ENCODE measurements around the gene KRR1.
A peak's percentile ranks its signal among the peaks of the same experiment; 100 is the strongest.
"Not testable (repeated sequence)": the region's sequence is repeated elsewhere in the genome, so short reads cannot be mapped to it uniquely, and the experiment has no call there.

KRR1 gene

DNA sequence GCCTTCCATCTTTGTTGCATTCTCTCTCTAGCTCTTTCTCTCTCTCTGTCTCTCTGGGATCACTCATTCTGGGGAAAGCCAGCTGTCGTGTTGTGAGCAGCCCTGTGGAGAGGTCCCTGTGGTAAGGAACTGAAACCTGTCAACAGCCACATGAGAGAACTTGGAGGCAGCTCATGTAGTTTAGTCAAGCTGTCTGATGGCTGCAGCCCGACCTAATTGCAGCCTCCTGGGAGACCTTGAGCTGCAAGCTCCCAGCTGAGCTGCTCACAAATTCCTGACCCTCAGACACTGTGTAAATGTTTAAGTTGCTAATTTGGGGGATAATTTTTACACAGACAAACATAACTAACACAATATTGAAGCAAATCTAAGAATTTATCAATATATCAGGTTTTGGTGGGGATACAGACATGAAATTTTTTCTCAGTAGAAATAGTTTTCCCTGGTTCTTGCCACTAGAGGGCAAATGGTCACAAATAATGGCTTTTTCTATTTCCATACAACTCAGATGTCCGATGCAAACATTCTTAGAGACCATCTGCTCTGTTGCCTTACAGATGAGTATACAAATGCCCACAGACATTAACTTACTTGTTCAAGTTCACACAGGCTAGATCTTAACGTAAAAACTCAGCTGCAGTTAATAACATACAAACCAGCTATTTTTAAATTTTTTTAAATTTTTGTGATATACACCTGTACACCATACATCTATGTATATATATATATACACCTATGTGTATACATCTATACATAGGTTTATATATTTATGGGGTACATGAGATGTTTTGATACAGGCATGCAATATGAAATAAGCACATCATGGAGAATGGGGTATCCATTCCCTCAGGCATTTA is 15.5 kb upstream of the KRR1 start:
- no peak for DNase-seq (ENCODE audit: low read depth in 2 of 2, low spot score in 1 of 2)

DNA sequence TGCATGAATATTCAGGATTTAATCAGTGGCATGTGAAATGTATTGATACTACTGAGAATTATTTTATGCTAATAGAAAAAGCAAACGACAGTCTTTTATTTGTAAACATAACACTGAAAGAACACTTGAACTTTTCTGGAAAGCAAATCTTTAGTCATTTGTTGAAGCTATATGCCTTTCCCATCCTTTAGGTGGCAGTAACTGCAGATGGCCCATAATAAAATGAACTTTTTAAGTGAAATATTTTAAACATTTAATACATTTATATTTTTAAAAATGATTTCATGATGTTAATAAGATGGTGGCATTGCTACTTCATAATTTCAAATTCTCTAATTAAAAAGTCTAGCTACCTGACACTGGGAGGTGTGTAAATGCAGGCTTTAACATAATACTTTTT is 13.9 kb upstream of the KRR1 start:
- no peak for DNase-seq (ENCODE audit: low read depth in 2 of 2, low spot score in 1 of 2)

DNA sequence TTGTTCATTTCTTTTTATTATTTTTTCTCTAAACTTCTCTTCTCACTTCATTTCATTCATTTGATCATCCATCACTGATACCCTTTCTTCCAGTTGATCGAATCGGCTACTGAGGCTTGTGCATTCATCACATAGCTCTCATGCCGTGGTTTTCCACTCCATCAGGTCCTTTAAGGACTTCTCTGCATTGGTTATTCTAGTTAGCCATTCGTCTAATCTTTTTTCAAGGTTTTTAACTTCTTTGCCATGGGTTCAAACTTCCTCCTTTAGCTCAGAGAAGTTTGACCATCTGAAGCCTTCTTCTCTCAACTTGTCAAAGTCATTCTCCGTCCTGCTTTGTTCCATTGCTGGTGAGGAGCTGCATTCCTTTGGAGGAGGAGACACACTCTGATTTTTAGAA is 10.7 kb upstream of the KRR1 start:
- DNase-seq (ENCODE audit: low read depth in 2 of 2, low spot score in 1 of 2): not testable (repeated sequence)

DNA sequence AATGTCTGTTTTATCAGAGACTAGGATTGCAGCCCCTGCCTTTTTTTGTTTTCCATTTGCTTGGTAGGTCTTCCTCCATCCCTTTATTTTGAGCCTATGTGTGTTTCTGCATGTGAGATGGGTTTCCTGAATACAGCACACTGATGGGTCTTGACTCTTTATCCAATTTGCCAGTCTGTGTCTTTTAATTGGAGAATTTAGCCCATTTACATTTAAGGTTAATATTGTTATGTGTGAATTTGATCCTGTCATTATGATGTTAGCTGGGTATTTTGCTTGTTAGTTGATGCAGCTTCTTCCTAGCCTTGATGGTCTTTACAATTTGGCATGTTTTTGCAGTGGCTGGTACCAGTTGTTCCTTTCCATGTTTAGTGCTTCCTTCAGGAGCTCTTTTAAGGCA is 9.8 kb upstream of the KRR1 start:
- DNase-seq (ENCODE audit: low read depth in 2 of 2, low spot score in 1 of 2): not testable (repeated sequence)

DNA sequence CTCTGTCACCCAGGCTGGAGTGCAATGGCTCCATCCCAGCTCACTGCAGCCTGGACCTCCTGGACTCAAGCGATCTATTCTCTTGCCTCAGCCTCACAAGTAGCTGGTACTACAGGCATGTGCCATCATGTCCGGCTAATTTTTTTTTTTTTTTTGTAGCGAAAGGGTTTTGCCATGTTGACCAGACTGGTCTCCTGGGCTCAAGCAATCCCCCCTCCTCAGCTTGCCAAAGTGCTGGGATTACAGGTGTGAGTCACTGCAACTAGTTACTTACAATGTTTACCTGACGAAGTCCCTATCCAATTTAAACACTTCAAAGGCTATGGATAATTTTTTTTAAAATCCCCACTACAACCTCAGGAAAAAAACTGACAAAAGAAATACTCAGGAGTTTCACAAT is 1.8 kb downstream of the KRR1 start:
- no peak for DNase-seq (ENCODE audit: low read depth in 2 of 2, low spot score in 1 of 2)

DNA sequence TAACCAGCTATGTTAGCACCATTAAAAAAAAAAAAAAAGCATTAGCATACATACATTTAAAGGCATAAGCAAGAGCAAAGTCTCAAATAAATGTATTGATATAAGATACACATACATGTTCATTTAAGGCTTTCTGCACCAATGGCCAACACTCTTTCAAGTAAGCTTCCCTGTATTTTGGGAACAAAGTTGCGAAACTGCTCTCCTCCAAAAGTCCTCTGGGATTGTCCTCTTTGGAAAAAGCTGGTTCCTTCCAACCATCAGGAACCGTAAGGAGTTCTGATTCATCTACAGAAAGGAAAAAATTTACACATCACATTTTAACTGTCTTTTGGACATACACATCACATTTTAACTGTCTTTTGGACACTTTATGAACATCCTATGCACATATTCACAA is 3.2 kb downstream of the KRR1 start:
- DNase-seq (ENCODE audit: low read depth in 2 of 2, low spot score in 1 of 2): no peak

DNA sequence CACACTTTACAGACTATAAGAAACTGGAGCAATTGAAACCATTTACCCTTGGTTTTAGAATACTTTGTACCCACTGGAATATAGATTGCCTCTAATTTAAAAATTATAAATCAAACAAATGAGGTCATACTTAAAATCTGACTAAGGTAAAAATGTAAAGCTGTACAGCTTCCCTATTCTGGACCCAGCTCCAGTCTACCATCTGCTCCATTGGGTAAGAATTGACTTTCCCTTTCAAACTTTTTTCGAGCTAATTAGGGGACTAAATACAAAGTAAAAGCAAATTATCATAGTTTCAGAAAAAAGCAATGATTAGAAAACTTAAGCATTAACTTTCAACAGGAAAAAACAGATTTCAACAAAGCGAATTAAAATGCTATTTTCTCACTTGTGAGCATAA is 4.3 kb downstream of the KRR1 start:
- no peak for DNase-seq (ENCODE audit: low read depth in 2 of 2, low spot score in 1 of 2)

DNA sequence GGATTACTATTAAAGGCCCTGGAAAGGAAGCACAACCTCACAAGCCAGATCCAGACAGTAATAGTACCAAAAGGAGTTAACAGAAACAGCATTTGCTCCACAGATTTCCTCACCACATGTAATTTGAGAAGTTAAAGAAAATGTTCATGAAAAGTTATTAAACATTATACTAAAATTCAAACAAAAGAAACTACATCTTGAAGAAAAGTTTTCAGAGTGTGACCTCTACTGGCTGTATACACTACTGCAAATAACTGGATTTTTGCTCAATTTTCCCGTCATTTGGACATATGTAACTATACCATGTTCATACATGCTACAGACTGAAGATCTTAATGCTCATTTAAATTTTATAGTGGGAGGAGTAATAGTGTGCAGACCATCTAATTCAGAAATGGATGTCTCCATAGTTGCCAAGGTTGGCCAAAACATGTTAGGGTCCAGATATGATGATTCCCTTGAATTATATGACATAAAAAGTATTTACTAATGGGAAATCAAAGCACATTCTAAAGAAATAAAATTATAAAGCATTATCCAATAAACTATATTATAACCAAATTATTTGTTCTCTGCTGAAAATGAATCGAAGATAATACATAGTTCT is 5.6 kb downstream of the KRR1 start:
- DNase-seq (ENCODE audit: low read depth in 2 of 2, low spot score in 1 of 2): no peak

DNA sequence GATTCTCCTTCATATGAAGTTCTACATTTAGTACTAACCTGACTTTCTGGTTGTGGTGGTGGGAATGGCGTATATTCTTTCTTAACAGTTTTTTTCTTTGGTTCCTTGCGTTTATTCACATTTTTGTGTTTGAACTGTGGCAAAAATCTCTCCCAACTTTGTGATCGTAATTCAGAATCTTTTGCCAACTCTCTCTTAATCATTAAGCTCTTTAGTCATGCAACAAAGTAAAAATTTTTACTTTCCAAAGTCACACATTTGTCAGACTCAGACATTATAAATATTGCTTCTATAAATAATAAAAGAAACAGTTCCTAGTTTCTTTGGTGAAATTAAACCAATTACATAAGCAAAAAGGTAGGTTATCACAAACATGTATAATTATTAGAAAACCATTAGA is 7.5 kb downstream of the KRR1 start:
- DNase-seq (ENCODE audit: low read depth in 2 of 2, low spot score in 1 of 2): no peak

DNA sequence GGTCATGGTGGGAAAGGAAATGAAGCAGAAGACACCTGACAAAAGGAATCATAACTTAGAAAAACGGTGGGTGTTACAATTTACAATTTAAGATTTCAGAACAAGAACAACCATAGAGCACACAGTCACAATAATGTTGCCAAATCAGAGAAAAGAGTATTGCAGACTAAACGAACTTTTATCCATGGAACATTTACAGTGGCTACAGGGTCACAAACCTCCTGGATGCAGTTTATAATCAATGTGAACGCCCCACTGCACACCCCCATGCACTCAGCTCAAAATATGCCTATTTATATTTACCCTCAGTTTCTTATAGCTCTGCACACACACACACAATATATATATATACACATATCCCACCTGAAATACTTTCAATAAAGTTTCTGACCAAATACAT is 8.0 kb downstream of the KRR1 start:
- DNase-seq (ENCODE audit: low read depth in 2 of 2, low spot score in 1 of 2): no peak

DNA sequence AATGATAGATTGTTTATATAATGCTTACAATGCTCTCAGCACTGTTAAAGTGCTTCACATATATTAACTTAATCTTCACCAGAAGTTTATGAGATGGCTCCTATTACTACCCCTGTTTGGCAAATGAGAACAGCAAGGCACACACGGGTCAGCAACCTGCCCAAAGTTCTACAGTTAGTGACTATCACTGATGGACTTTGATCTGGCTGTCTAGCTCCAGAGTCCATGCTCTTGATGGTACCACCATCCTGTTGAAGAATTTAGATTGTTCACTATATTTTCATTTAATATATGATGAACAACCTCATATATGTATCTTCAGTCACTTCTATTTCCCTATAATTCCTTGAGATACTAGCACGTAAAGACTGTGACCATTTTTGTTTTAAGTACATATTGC is 20.2 kb downstream of the KRR1 start:
- no peak for DNase-seq (ENCODE audit: low read depth in 2 of 2, low spot score in 1 of 2)

DNA sequence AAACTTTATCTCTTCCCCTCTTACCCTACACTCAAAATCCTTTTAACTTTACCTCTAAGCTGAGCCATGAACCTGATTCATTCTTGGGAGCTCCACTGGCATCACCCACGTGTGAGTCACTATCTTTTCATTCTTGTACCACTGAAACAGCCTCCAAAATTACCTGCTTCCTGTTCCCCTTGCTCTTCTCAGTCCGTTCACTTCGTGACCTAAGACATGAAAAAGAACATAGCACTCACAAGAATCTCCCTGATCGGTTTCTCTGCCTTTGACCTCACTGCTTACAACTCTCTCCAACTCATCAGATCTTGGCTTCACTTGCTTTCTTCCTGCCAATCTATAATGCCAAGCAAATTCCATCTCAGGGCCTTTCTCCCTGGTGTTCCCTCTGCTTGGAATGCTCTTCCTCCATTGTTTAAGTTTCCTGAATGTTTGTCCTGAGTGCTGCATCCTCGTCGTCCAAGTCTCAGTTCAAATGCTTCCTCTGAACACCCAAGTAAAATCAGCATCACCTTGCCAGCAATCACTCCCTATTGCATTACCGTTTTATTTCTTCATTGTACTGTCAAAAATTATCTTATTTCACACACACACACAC is 21.7 kb downstream of the KRR1 start:
- no peak for DNase-seq (ENCODE audit: low read depth in 2 of 2, low spot score in 1 of 2)

DNA sequence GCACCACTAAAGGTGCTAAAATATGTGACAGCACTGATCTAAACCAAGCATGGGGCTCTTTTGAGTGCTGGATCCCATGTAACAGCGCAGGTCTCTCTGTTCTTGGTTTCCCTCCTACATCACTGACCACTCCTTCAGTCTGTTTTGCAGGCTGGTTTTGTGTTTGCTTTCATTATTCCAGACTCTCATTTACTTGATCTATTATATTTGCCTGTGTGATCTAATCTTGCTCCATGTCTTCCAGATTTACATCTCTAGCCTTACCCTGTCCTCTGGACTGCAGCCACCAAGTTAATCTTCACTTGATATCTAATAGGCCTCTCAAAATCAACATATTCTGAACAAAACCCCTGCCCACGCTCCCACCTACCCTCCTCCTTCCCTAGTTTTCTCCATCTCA is 22.2 kb downstream of the KRR1 start:
- DNase-seq (ENCODE audit: low read depth in 2 of 2, low spot score in 1 of 2): no peak

DNA sequence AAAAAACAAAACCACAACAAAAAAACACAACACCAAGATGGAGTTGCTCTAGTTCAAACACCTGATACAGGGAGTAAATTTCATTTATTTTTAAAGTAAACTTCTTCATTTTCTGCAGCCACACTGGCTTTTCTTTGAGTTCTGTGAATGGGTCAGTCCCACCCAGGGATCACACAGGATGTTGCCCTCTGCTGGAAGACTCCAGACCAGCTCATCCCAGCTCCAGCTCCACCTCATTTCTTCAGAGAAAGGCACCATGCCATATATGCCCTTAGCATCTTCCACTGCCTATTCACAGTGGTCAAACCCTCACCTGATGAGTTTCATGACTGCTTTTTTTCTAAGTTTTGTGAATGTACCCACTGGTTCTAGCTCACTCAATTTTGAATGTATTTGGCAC is 22.9 kb downstream of the KRR1 start:
- DNase-seq (ENCODE audit: low read depth in 2 of 2, low spot score in 1 of 2): no peak

DNA sequence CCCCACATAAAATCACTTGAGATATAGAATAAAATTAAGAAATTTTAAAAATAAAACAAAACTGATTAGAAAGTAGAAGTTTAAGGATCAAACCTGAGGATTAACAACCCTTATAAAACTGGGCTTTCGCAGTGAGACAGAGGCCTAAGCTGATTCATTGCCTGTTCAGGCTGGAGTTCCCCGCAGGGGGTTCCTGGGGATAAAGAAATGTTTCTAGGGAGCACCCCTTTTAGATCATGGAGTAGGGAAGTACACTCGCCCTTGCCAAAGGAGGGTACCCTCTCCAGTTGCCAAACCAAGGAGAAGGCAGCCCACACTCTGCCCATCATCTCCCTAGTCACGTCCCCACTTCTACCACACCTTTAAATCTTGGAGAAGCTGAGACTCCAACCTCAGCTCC is 24.1 kb downstream of the KRR1 start:
- DNase-seq (ENCODE audit: low read depth in 2 of 2, low spot score in 1 of 2): no peak

DNA sequence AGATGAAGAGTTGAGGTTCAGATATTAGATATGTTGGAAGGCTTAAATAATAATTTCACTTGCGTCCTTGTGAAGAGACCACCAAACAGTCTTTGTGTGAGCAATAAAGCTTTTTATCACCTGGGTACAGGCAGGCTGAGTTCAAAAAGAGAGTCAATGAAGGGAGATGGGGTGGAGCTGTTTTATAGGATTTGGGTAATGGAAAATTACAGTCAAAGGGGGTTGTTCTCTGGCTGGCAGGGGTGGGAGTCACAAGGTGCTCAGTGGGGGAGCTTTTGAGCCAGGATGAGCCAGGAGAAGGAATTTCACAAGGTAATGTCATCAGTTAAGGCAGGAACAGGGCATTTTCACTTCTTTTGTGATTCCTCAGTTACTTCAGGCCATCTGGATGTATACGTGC is 27.0 kb downstream of the KRR1 start:
- not testable (repeated sequence) for DNase-seq (ENCODE audit: low read depth in 2 of 2, low spot score in 1 of 2)

DNA sequence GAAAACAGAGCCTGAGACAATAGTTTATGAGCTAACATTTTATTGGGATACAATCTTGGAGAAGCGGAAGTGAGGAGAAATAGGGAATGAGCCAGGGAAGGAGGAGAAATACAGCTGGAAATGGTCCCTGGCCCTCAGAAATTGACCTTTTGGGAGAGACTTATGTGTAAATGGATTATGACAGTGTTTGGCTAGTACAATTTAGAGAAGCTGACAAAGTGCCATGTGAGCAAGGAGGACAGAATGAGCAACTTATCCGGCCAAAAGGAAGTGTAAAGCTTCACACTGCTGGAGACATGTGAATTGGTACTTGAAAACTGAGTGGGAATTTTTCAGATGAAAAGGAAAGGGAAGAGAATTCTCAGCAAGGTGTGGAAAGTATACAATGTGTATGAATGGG is 28.0 kb downstream of the KRR1 start:
- DNase-seq (ENCODE audit: low read depth in 2 of 2, low spot score in 1 of 2): no peak

DNA sequence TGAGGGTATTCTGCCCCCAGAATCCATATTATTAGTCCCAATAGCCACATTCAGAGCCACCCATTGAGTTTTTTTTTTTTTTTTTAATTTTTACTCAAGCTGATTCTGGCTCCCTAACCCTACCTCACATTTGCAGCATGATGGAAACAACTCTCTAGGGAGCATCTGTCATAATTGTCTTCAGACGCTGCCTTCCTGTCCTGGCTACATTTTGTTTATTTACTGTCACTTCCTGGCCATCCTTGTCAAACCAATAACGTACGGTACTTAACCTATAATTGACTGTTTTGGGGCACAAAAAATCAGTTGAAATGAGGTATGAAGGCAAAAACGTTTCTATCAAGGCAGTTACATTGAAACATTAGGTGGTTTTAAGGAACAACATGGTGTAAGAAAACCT is 28.8 kb downstream of the KRR1 start:
- DNase-seq (ENCODE audit: low read depth in 2 of 2, low spot score in 1 of 2): no peak

DNA sequence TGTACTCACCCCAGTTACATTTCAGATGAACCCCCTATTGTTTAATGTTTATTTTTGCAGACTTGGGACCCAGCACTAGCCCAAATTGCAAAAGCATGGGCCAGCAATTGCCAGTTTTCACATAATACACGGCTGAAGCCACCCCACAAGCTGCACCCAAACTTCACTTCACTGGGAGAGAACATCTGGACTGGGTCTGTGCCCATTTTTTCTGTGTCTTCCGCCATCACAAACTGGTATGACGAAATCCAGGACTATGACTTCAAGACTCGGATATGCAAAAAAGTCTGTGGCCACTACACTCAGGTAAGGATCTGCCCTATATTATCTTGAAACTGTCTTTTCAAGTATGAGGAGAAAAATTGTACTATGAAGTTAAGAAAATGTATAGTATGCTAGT is 29.6 kb downstream of the KRR1 start:
- DNase-seq (ENCODE audit: low read depth in 2 of 2, low spot score in 1 of 2): no peak

DNA sequence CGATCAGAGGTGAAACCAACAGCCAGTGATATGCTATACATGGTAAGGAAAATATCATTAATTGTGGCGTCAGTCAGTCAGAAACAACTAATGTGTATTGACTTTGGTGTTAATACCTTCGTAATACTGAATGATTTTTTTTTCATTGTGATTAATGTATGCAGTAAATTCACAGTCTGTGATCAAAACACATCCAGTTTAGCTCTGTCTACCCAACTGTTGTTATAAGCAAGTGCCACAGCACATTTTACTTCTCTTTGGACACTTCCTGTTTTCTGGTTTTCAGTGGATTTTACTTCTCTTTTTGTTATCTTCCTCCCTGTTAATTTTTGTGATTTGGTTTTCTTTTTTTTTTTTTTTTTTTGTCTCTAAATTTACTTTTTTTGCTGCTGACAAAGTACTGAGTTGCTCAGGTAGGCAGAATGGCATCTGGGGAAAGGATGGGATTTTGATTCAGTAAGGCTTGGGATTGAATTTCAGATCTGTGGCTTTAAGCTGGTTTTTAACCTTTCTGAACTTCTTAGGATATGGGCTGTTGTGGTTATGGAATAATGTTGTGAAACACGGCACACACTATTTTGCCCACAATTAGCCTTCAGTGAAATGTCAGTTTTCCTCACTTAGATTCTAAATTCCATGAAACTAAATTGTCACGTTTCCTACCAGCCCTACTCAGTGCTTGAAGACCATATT is 30.2 kb downstream of the KRR1 start:
- no peak for DNase-seq (ENCODE audit: low read depth in 2 of 2, low spot score in 1 of 2)

DNA sequence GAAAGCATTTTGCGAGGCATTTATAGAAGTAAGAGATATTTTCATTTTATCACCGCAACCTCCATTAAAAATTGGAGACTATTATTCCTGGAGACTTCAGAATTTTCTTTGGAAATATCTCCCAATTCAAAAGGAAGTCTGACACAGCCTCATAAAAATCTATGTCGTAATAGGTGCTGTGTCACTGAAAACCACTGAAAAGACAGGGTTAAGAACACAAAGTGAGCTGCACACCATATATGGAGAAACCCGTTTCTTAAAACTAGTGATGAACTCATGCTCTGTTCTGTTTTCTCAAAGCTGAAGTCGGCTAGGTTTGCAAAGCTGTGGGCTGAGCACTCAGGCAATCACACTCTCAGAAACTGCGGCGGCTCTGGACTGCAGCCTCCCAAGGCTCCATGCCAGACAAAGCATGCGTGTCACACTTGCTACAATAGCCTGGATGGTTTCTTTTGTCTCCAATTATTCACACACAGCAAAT is 30.9 kb downstream of the KRR1 start, which contains the start of gene GLIPR1:
TSS of gene GLIPR1 (plus strand) at position 287 of the 481 bp plus-strand sequence. CDS start at position 413, 126 bp downstream.
- DNase-seq (ENCODE audit: low read depth in 2 of 2, low spot score in 1 of 2): peak; percentile 36 to 41

Data from stimulated activated CD8-positive, alpha-beta memory T cell treated with anti-CD3 and anti-CD28 coated beads, Interleukin-4, amount 100 ng/mL, for 1 hour (primary cell).